ENCODE measurements around the gene ELOF1.

DNA sequence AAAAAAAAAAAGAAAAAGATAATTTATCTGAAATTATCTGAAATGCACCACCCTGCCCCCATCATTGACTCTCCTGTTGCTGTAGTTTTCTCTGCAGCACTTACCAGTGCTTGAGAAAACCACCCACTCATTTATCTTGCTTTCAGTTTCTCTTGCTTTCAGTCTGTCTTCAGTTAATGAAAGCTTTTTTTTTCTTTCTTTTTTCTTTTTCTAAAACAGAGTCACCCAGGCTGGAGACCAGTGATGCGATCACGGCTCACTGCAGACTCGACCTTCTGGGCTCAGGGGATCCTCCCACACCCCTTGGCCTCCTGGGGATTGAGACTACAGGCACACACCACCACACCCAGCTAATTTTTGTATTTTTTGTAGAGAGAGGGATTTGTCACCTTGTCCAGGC lies 22.7 kb upstream of the ELOF1 start:
- TF ChIP-seq, protein P1, sequence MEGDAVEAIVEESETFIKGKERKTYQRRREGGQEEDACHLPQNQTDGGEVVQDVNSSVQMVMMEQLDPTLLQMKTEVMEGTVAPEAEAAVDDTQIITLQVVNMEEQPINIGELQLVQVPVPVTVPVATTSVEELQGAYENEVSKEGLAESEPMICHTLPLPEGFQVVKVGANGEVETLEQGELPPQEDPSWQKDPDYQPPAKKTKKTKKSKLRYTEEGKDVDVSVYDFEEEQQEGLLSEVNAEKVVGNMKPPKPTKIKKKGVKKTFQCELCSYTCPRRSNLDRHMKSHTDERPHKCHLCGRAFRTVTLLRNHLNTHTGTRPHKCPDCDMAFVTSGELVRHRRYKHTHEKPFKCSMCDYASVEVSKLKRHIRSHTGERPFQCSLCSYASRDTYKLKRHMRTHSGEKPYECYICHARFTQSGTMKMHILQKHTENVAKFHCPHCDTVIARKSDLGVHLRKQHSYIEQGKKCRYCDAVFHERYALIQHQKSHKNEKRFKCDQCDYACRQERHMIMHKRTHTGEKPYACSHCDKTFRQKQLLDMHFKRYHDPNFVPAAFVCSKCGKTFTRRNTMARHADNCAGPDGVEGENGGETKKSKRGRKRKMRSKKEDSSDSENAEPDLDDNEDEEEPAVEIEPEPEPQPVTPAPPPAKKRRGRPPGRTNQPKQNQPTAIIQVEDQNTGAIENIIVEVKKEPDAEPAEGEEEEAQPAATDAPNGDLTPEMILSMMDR (IDR thresholded peaks at IDR 0.05), result no peak
- TF ChIP-seq POLR2A (IDR thresholded peaks at IDR 0.05), result no peak

Measured in ovary (tissue), 3 donors.